Gastrocnemius medialis (tissue), 4 donors: ENCODE results near the gene BCAS2.

Source experiments
- POLR2A ChIP-seq, 2 donors: fragments of 450-650 bp; IDR thresholded peaks; one replicate each; pipeline ENCODE4 v1.6.1; 2017; ENCODE audit warnings: antibody characterized with exemption in 2 of 2, mild to moderate bottlenecking in 2 of 2, moderate library complexity in 2 of 2
- TF ChIP-seq, protein P1 (sequence below), 5 experiments: fragments of 450-650 bp in 3 of 5; fragments of 200-600 bp in 2 of 5; sonication (generic) in 2 of 5; IDR thresholded peaks in 4 of 5; conservative IDR thresholded peaks in 1 of 5; 1 replicate in 4 of 5; 2 replicates in 1 of 5; pipeline ENCODE4 v1.5.1; 2016 to 2019; ENCODE audit warnings: antibody characterized with exemption in 5 of 5, mild to moderate bottlenecking in 3 of 5, moderate library complexity in 3 of 5

DNA sequence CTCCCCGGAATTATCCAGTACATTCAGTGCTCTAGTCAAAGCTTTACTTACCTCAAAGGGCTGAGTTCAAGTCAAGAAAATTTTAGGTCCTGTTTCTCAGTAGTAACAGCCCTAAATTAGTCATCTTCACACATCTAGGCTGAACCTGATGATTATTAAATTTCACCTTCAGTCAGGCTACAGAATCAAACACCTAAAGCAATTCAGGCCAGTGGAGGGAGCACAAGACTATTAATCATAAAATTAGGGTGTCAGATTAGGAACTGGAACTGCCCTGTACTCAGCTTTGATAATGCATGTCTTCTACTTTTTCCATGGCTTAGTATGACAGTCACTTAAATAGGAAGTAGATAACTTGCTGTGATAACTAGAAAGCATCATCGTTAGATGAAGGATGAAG, 28.4 kb upstream of the BCAS2 start:
- TF ChIP-seq, protein P1, sequence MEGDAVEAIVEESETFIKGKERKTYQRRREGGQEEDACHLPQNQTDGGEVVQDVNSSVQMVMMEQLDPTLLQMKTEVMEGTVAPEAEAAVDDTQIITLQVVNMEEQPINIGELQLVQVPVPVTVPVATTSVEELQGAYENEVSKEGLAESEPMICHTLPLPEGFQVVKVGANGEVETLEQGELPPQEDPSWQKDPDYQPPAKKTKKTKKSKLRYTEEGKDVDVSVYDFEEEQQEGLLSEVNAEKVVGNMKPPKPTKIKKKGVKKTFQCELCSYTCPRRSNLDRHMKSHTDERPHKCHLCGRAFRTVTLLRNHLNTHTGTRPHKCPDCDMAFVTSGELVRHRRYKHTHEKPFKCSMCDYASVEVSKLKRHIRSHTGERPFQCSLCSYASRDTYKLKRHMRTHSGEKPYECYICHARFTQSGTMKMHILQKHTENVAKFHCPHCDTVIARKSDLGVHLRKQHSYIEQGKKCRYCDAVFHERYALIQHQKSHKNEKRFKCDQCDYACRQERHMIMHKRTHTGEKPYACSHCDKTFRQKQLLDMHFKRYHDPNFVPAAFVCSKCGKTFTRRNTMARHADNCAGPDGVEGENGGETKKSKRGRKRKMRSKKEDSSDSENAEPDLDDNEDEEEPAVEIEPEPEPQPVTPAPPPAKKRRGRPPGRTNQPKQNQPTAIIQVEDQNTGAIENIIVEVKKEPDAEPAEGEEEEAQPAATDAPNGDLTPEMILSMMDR (IDR thresholded peaks at IDR 0.05 in 4 of 5, conservative IDR thresholded peaks at IDR 0.05 in 1 of 5): no peak
- no peak for TF ChIP-seq POLR2A (IDR thresholded peaks at IDR 0.05)
